Stimulated activated CD4-positive, alpha-beta T cell treated with anti-CD3 and anti-CD28 coated beads, TNF-alpha, amount 100 ng/mL, for 4 hours (primary cell): ENCODE results near the gene MRPL27.

ENCODE experiments used
- DNase-seq, 3 experiments: peaks; one replicate each; pipeline ENCODE4 v3.0.0-alpha.2; 2020; ENCODE audit warnings: low read depth in 3 of 3

The MRPL27 gene

GRCh38 chr17:50318501-50319285 is 54.3 kb downstream of the MRPL27 start:
- no peak for DNase-seq
